Naive B cell (primary cell): Measurements from ENCODE around the gene MTRF1. TPM values are rescaled to one million over a fixed set of nuclear protein-coding genes. Genes with fewer than 3 reads are reported as not detected.
"Not testable (repeated sequence)": the region's sequence is repeated elsewhere in the genome, so short reads cannot be mapped to it uniquely, and the experiment has no call there.

Experiments
- ATAC-seq, 2 donors: fragments of 150-1000 bp; cut with Tn5 transposase; 2 replicates each; pipeline ENCODE4 v1.10.0; 2021; ENCODE audit warnings: low read depth in 2 of 2, mild to moderate bottlenecking in 2 of 2, moderate library complexity in 2 of 2
- DNase-seq: peaks from one replicate; pipeline ENCODE4 v3.0.0; 2022
- H3K27ac Mint-ChIP-seq, 6 donors: one replicate each; pipeline ENCODE4 v1.8.0; 2020 to 2022; ENCODE audit warnings: mild to moderate bottlenecking in 6 of 6, mixed read lengths in 6 of 6, moderate library complexity in 5 of 6, inconsistent platforms in 2 of 6
- H3K27me3 Mint-ChIP-seq, 3 donors: one replicate each; pipeline ENCODE4 v1.8.0; 2021 to 2022; ENCODE audit warnings: mixed read lengths in 3 of 3, mild to moderate bottlenecking in 1 of 3
- H3K36me3 Mint-ChIP-seq, 2 donors: one replicate each; pipeline ENCODE4 v1.8.0; 2020 to 2022; ENCODE audit warnings: mixed read lengths in 2 of 2, inconsistent platforms in 1 of 2, mild to moderate bottlenecking in 1 of 2
- H3K4me1 Mint-ChIP-seq, 3 donors: one replicate each; pipeline ENCODE4 v1.8.0; 2020 to 2022; ENCODE audit warnings: mixed read lengths in 3 of 3, inconsistent platforms in 1 of 3, mild to moderate bottlenecking in 1 of 3, moderate library complexity in 1 of 3
- H3K4me3 Mint-ChIP-seq, 8 donors: one replicate each; pipeline ENCODE4 v1.8.0; 2020 to 2022; ENCODE audit warnings: mild to moderate bottlenecking in 8 of 8, mixed read lengths in 8 of 8, moderate library complexity in 8 of 8, inconsistent platforms in 2 of 8
- H3K9me3 Mint-ChIP-seq, 7 donors: one replicate each; pipeline ENCODE4 v1.8.0; 2020 to 2022; ENCODE audit warnings: mixed read lengths in 7 of 7, mild to moderate bottlenecking in 5 of 7, inconsistent platforms in 2 of 7, moderate library complexity in 1 of 7
- polyA plus RNA-seq, 6 donors: library from polyadenylated mRNA; unstranded; fragments of 300-500 nt; fragmentation: Illumina TruSeq; gene quantifications; one replicate each; pipeline ENCODE4 v1.2.3, GENCODE V29; 2021; ENCODE audit warnings: low read depth in 6 of 6

Gene MTRF1
- polyA plus RNA-seq, 6 donors from 2014 or later: 3.4 to 20.9 (median 11.1) TPM

- DNase-seq (no peak), ATAC-seq (no peak)
- Mint-ChIP-seq H3K4me1 (no peaks in the 10 kb centered on the region), H3K27ac (no peak overlapping the region), H3K27me3 (peaks cover 3 to 16% (median 9%) of the 10 kb centered on the region in 3 donors), H3K36me3 (peaks cover 0 to 9% of the 10 kb centered on the region in 2 donors), H3K9me3 (peaks cover 0 to 35% (median 5%) of the 10 kb centered on the region in 7 donors), H3K4me3 (no peak overlapping the region)
Observed at GRCh38 chr13:41295973-41296372, 32.6 kb upstream of the MTRF1 start.

- no peaks in the 10 kb centered on the region for H3K4me1 Mint-ChIP-seq
- H3K27ac Mint-ChIP-seq: no peak overlapping the region
- H3K4me3 Mint-ChIP-seq: no peak overlapping the region
- DNase-seq (no peak), ATAC-seq (no peak)
- H3K36me3 Mint-ChIP-seq: peaks cover 0 to 9% of the 10 kb centered on the region in 2 donors
- peaks cover 0 to 35% (median 5%) of the 10 kb centered on the region in 7 donors for H3K9me3 Mint-ChIP-seq
- peaks cover 3 to 16% (median 9%) of the 10 kb centered on the region in 3 donors for H3K27me3 Mint-ChIP-seq
Observed at GRCh38 chr13:41294914-41295313, 31.5 kb upstream of the MTRF1 start.

GRCh38 chr13:41293272-41293671 is 29.9 kb upstream of the MTRF1 start:
- Mint-ChIP-seq H3K9me3 (peaks cover 0 to 35% (median 5%) of the 10 kb centered on the region in 7 donors), H3K4me3 (no peak overlapping the region), H3K36me3 (peaks cover 0 to 9% of the 10 kb centered on the region in 2 donors), H3K27me3 (peaks cover 0 to 13% (median 9%) of the 10 kb centered on the region in 3 donors), H3K27ac (no peak overlapping the region), H3K4me1 (no peaks in the 10 kb centered on the region)
- ATAC-seq: no peak
- DNase-seq: no peak

GRCh38 chr13:41291246-41291645 is 27.9 kb upstream of the MTRF1 start:
- no peak for ATAC-seq
- H3K27ac Mint-ChIP-seq: no peak overlapping the region
- H3K4me3 Mint-ChIP-seq: no peak overlapping the region
- DNase-seq: no peak
- H3K9me3 Mint-ChIP-seq: peaks cover 0 to 35% (median 5%) of the 10 kb centered on the region in 7 donors
- peaks cover 0 to 16% (median 9%) of the 10 kb centered on the region in 3 donors for H3K27me3 Mint-ChIP-seq
- H3K36me3 Mint-ChIP-seq: peaks cover 0 to 9% of the 10 kb centered on the region in 2 donors
- no peaks in the 10 kb centered on the region for H3K4me1 Mint-ChIP-seq

- ATAC-seq (no peak), DNase-seq (no peak)
- no peaks in the 10 kb centered on the region for H3K4me1 Mint-ChIP-seq
- H3K27me3 Mint-ChIP-seq: peaks cover 0 to 16% (median 9%) of the 10 kb centered on the region in 3 donors
- H3K9me3 Mint-ChIP-seq: peaks cover 0 to 19% (median 4%) of the 10 kb centered on the region in 7 donors
- H3K4me3 Mint-ChIP-seq: no peak overlapping the region
- no peak overlapping the region for H3K27ac Mint-ChIP-seq
- H3K36me3 Mint-ChIP-seq: peaks cover 0 to 9% of the 10 kb centered on the region in 2 donors
Observed at GRCh38 chr13:41289463-41289881, 26.1 kb upstream of the MTRF1 start.

GRCh38 chr13:41286370-41286769 is 23.0 kb upstream of the MTRF1 start:
- ATAC-seq (no peak), DNase-seq (no peak)
- Mint-ChIP-seq H3K36me3 (peaks cover 0 to 4% of the 10 kb centered on the region in 2 donors), H3K9me3 (peaks cover 0 to 3% (median 0%) of the 10 kb centered on the region in 7 donors), H3K4me1 (peaks cover 6 to 12% (median 10%) of the 10 kb centered on the region in 3 donors), H3K27ac (no peak overlapping the region), H3K27me3 (peaks cover 0 to 8% (median 4%) of the 10 kb centered on the region in 3 donors), H3K4me3 (no peak overlapping the region)

DNA sequence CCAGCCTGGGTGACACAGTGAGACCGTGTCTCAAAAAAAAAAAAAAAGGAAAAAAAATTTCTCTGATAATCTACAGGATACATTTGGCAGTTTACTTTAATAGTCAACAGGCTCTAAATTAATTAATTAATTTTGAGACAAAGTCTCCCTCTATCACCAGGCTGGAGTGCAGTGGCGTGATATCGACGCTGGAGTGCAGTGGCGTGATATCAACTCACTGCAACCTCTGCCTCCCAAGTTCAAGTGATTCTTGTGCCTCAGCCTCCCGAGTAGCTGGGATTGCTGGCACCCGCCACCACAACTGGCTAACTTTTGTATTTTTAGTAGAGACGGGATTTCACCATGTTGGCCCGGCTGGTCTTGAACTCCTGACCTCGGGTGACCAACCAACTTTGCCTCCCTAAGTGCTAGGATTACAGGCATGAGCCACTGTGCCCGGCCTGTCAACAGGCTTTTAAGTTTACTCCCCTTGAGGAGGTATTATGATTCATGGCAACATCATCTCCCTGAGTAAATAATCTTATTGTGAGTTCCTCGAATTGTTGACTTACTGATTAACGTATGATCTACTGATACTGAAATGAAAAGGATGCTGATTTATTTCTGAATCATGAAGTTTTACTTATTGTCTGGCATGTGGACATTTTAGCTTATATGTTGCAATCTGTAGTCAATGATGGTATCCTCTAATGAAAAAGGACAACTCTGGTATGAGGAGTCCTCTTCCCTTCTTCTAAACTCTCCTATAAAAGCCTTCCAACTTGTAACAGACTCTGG is 21.3 kb upstream of the MTRF1 start:
- H3K27ac Mint-ChIP-seq: no peak overlapping the region
- H3K4me1 Mint-ChIP-seq: peaks cover 6 to 14% (median 10%) of the 10 kb centered on the region in 3 donors
- no peak overlapping the region for H3K4me3 Mint-ChIP-seq
- H3K36me3 Mint-ChIP-seq: no peaks in the 10 kb centered on the region
- DNase-seq (no peak), ATAC-seq (no peak)
- H3K9me3 Mint-ChIP-seq: no peaks in the 10 kb centered on the region
- H3K27me3 Mint-ChIP-seq: peaks cover 0 to 5% (median 0%) of the 10 kb centered on the region in 3 donors

DNA sequence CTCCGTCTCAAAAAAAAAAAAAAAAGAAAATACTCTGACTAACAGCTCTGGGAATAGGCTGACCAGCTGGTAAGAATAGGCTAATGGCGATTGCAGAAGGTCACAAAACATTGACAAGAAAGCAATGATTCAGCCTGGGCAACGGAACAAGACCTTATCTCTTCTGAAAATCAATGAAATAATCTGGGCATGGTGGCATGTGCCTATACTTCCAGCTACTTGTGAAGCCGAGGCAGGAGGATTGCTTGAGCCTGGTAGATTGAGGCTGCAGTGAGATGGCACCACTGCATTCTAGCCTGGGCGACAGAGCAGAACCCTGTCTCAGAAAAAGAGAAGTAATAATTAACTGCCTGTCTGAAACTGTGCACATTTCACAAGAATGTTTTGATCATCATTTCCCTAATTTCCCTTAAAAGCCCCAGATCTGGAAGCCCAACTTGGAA is 18.8 kb upstream of the MTRF1 start:
- H3K9me3 Mint-ChIP-seq: no peaks in the 10 kb centered on the region
- DNase-seq: peak; percentile 20
- no peak overlapping the region for H3K4me3 Mint-ChIP-seq
- peaks cover 6 to 14% (median 10%) of the 10 kb centered on the region in 3 donors for H3K4me1 Mint-ChIP-seq
- no peak overlapping the region for H3K27ac Mint-ChIP-seq
- peak; percentile 94 to 97 for ATAC-seq
- H3K27me3 Mint-ChIP-seq: no peaks in the 10 kb centered on the region
- H3K36me3 Mint-ChIP-seq: no peaks in the 10 kb centered on the region

- not testable (repeated sequence) for DNase-seq, H3K9me3 Mint-ChIP-seq, ATAC-seq, H3K36me3 Mint-ChIP-seq, H3K27ac Mint-ChIP-seq, H3K27me3 Mint-ChIP-seq
- H3K4me1 Mint-ChIP-seq: peaks cover 6 to 14% (median 10%) of the 10 kb centered on the region in 3 donors
- H3K4me3 Mint-ChIP-seq: peak overlapping the region in 1 of 8 donors; percentile 35
Observed at GRCh38 chr13:41279156-41279555, 15.8 kb upstream of the MTRF1 start.

DNA sequence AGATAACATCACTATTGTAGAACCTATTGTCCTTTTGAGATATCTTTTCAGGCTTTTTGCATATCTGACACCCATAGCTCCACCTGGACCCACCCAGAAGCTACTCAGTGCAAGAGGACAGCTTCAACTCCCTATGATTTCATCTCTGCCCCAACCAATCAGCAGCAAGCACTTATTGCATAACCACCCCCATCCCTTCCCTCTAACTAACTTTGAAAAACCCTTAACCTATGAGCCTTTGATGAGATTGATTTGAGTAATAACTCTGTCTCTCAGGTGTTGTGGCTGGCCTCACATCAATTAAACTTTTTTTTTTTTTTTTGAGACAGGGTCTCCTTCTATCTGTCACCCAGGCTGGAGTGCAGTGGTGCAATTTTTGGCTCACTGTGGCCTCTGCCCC is 13.4 kb upstream of the MTRF1 start:
- DNase-seq (no peak), ATAC-seq (no peak)
- H3K4me3 Mint-ChIP-seq: no peak overlapping the region
- H3K36me3 Mint-ChIP-seq: no peaks in the 10 kb centered on the region
- peaks cover 4 to 8% (median 5%) of the 10 kb centered on the region in 3 donors for H3K4me1 Mint-ChIP-seq
- H3K27ac Mint-ChIP-seq: no peak overlapping the region
- H3K9me3 Mint-ChIP-seq: no peaks in the 10 kb centered on the region
- H3K27me3 Mint-ChIP-seq: no peaks in the 10 kb centered on the region

DNA sequence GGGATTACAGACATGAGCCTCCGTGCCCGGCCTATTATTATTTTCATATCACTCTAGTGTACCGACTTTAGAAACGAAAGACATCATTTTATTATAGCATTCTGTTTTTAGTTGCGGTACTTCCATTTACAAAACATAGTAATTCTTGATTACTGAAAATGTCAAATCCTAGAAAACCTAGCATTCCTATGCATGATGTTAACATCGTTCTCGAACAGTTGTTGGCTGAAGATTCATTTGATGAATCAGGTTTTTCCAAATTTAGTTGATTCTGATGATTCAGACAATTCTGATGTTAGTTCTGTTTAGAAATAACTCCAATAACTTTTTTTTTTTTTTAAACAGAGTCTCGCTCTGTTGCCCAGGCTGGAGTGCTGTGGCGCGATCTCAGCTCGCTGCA is 11.5 kb upstream of the MTRF1 start:
- H3K4me3 Mint-ChIP-seq: no peak overlapping the region
- ATAC-seq (no peak), DNase-seq (no peak)
- no peaks in the 10 kb centered on the region for H3K9me3 Mint-ChIP-seq
- no peaks in the 10 kb centered on the region for H3K36me3 Mint-ChIP-seq
- no peaks in the 10 kb centered on the region for H3K27me3 Mint-ChIP-seq
- peaks cover 9 to 10% (median 10%) of the 10 kb centered on the region in 3 donors for H3K4me1 Mint-ChIP-seq
- no peak overlapping the region for H3K27ac Mint-ChIP-seq

- H3K4me1 Mint-ChIP-seq: peaks cover 9 to 10% (median 10%) of the 10 kb centered on the region in 3 donors
- H3K4me3 Mint-ChIP-seq: no peak overlapping the region
- peak overlapping the region in 1 of 6 donors; percentile 53 for H3K27ac Mint-ChIP-seq
- H3K9me3 Mint-ChIP-seq: peaks cover 0 to 4% (median 0%) of the 10 kb centered on the region in 7 donors
- ATAC-seq (no peak), DNase-seq (no peak)
- no peaks in the 10 kb centered on the region for H3K36me3 Mint-ChIP-seq
- no peaks in the 10 kb centered on the region for H3K27me3 Mint-ChIP-seq
Observed at GRCh38 chr13:41273831-41274441, 10.6 kb upstream of the MTRF1 start.

GRCh38 chr13:41271456-41272285 is 8.3 kb upstream of the MTRF1 start:
- H3K36me3 Mint-ChIP-seq: no peaks in the 10 kb centered on the region
- peak overlapping the region in 2 of 8 donors; percentile 0 to 29 for H3K4me3 Mint-ChIP-seq
- H3K27me3 Mint-ChIP-seq: no peaks in the 10 kb centered on the region
- peak in 1 of 2 donors; percentile 21 for ATAC-seq
- H3K27ac Mint-ChIP-seq: peak overlapping the region in 4 of 6 donors; percentile 17 to 73 (median 69)
- H3K9me3 Mint-ChIP-seq: peaks cover 0 to 16% (median 8%) of the 10 kb centered on the region in 7 donors
- peaks cover 9 to 10% (median 10%) of the 10 kb centered on the region in 3 donors for H3K4me1 Mint-ChIP-seq
- no peak for DNase-seq
